Smooth muscle cell (in vitro differentiated cells): ENCODE results near the gene ZNF444. TPM values are rescaled to one million over a fixed set of nuclear protein-coding genes. Genes with fewer than 3 reads are reported as not detected.

Experiments used
- DNase-seq: peaks from one replicate; lab custom pipeline; 2025; ENCODE audit not compliant: unreplicated experiment; lab: John Stamatoyannopoulos, UW
- H2AFZ ChIP-seq: fragments of 200-600 bp; sonication (generic); 2 replicates; pipeline ENCODE4 v1.6.0; 2016; ENCODE audit warnings: antibody characterized with exemption, low read depth, mild to moderate bottlenecking
- H3F3A ChIP-seq: fragments of 200-600 bp; sonication (generic); 2 replicates; pipeline ENCODE4 v1.6.0; 2017; ENCODE audit warnings: antibody characterized with exemption, low read depth
- H3K27ac ChIP-seq: fragments of 200-600 bp; sonication (generic); 2 replicates; pipeline ENCODE4 v1.5.1; 2016; ENCODE audit warnings: low read depth, mild to moderate bottlenecking
- H3K27me3 ChIP-seq: fragments of 200-600 bp; sonication (generic); 2 replicates; pipeline ENCODE4 v1.6.1; 2016; ENCODE audit warnings: low read depth, mild to moderate bottlenecking
- H3K36me3 ChIP-seq: fragments of 200-600 bp; sonication (generic); 2 replicates; pipeline ENCODE4 v1.5.1; 2016; ENCODE audit warnings: low read depth
- H3K4me1 ChIP-seq: fragments of 200-600 bp; sonication (generic); 2 replicates; pipeline ENCODE4 v1.5.1; 2016; ENCODE audit warnings: low read depth
- H3K4me2 ChIP-seq: fragments of 200-600 bp; sonication (generic); 2 replicates; pipeline ENCODE4 v1.6.0; 2016; ENCODE audit warnings: mild to moderate bottlenecking
- H3K4me3 ChIP-seq: fragments of 200-600 bp; sonication (generic); 2 replicates; pipeline ENCODE4 v1.5.1; 2016; ENCODE audit warnings: mild to moderate bottlenecking
- H3K79me2 ChIP-seq: fragments of 200-600 bp; sonication (generic); 2 replicates; pipeline ENCODE4 v1.6.0; 2016; ENCODE audit warnings: low read depth, mild to moderate bottlenecking
- H3K9ac ChIP-seq: fragments of 200-600 bp; sonication (generic); 2 replicates; pipeline ENCODE4 v1.6.0; 2016; ENCODE audit warnings: low read depth
- H3K9me3 ChIP-seq: fragments of 200-600 bp; sonication (generic); replicated peaks from 2 replicates; pipeline ENCODE4 v1.5.1; 2016; ENCODE audit warnings: low read depth
- H4K20me1 ChIP-seq: fragments of 200-600 bp; sonication (generic); 2 replicates; pipeline ENCODE4 v1.6.0; 2016; ENCODE audit warnings: low read depth
- WGBS: methylation state at CpG from one replicate; pipeline ENCODE4 v1.1.7; 2016; ENCODE audit warnings: low lambda C conversion rate; 5-methylcytosine and 5-hydroxymethylcytosine counted together
- polyA plus RNA-seq: library from polyadenylated mRNA; unstranded; fragments of >200 nt; fragmentation: Nextera tagmentation; extraction: Ambion mirVana; gene quantifications from 2 replicates; pipeline ENCODE4 v1.2.1, GENCODE V29; 2016
- total RNA-seq: library from RNA; depleted of rRNA; stranded (reverse); fragments of >200 nt; gene quantifications from 2 replicates; pipeline ENCODE4 v1.2.3, GENCODE V29; 2014
- TF ChIP-seq, protein P1 (sequence below): fragments of 200-600 bp; sonication (generic); IDR thresholded peaks from 2 replicates; pipeline ENCODE4 v1.5.1; 2017; ENCODE audit warnings: borderline replicate concordance, mild to moderate bottlenecking, antibody characterized with exemption; ENCODE audit not compliant: insufficient read depth, poor library complexity, severe bottlenecking

Gene ZNF444
- total and polyA plus RNA-seq, 2 experiments from 2014 or later, result 20.0 to 40.6 TPM

DNA sequence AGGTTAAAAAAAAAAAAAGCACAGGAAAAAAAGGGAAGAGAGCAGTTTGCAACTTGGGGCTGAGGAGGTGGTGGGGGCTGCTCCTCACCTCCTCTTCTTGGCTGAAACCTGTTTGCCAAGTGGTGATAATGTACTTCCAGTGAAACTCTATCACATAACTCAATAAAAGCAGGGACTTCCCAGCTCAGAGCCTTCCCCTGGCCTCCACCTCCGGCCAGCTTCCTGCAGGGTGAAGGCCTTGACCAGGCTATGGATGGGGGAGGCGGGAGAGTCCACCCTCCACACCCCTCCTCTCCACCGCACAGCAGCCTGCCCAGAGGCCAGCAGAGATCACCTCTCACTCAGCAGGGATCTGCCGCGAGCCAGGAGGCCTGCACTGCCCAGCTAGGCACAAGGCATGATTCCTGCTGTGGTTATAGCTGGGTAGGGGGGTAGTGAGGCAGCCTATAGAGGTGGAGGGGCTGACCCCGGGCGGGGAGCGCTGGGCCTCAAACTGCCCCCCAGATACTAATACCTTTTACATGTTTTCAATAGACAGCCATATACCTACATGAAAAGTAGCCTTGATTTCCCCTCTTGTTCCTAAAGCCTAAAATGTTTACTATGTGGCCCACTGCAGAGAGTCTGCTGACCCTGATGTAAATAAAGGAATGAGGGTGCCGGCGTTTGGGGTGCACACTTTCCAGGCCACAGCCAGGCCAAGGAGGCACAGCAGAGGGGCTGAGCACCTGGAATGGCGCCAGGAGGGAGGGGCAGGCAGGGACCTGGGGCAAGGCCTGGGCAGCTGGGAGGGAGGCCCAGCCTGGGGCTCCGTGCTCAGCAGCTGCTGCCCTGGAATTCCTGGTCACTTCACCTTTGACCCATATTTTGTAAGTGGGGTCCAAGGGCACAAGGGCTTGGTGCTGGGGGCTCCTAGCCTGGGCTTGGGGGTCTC is 30.3 kb upstream of the ZNF444 start:
- H3F3A ChIP-seq, result no peaks in the 10 kb centered on the region
- H3K36me3 ChIP-seq, result no peaks in the 10 kb centered on the region
- TF ChIP-seq, protein P1, sequence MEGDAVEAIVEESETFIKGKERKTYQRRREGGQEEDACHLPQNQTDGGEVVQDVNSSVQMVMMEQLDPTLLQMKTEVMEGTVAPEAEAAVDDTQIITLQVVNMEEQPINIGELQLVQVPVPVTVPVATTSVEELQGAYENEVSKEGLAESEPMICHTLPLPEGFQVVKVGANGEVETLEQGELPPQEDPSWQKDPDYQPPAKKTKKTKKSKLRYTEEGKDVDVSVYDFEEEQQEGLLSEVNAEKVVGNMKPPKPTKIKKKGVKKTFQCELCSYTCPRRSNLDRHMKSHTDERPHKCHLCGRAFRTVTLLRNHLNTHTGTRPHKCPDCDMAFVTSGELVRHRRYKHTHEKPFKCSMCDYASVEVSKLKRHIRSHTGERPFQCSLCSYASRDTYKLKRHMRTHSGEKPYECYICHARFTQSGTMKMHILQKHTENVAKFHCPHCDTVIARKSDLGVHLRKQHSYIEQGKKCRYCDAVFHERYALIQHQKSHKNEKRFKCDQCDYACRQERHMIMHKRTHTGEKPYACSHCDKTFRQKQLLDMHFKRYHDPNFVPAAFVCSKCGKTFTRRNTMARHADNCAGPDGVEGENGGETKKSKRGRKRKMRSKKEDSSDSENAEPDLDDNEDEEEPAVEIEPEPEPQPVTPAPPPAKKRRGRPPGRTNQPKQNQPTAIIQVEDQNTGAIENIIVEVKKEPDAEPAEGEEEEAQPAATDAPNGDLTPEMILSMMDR, result no peak
- 55% methylated on average over 12 of the region's 12 CpGs for WGBS
- peaks cover 21% of the 10 kb centered on the region for H3K4me1 ChIP-seq
- no peaks in the 10 kb centered on the region for H3K27me3 ChIP-seq
- H3K9ac ChIP-seq, result no peak overlapping the region
- peaks cover 100% of the 10 kb centered on the region for H4K20me1 ChIP-seq
- DNase-seq, result peak; percentile 7
- peaks cover 97% of the 10 kb centered on the region for H3K79me2 ChIP-seq
- peak overlapping the region; percentile 33 for H3K4me2 ChIP-seq
- H2AFZ ChIP-seq, result no peak overlapping the region
- no peak overlapping the region for H3K4me3 ChIP-seq
- peak overlapping the region; percentile 13 for H3K27ac ChIP-seq
- no peaks in the 10 kb centered on the region for H3K9me3 ChIP-seq

DNA sequence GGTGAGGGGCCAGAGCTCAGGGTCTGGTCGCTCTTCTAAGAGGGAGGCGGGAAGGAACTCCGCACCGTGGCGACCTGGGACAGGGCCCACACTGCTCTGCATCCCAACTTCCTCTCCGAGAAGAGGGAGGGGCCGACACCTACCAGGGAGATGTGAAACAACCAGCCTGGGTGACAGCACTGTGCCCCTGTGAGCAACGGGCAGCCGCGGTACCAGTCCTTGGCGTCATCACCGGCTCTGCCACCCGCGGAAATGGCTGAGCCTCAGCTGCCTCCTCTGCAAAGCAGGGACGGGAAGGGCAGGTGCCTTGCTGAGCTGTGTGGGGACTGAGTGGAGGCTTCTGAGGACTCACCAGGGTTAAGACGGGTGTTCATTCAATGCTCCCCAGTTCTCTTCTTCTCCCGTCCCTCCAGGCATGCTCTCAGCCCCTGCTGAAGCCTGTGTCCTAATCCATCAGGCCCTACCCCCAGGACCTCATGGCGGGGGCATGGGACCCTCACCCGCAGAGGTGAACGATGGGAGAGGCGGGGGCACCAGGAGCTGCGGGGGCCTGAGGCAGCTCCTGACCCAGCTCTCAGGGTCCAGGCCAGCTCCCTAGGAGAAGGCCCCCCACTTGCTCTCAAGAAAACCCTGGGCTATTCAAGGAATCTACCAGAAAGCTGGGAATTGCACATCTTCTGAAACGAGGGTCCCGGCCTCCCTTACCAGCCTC is 29.3 kb upstream of the ZNF444 start:
- Histone ChIP-seq H2AFZ (no peak overlapping the region), H3F3A (no peaks in the 10 kb centered on the region), H3K27me3 (no peaks in the 10 kb centered on the region), H3K27ac (peak overlapping the region; percentile 13), H3K9me3 (no peaks in the 10 kb centered on the region), H3K36me3 (no peaks in the 10 kb centered on the region), H3K79me2 (peaks cover 97% of the 10 kb centered on the region), H3K4me1 (peaks cover 21% of the 10 kb centered on the region), H3K4me3 (no peak overlapping the region), H4K20me1 (peaks cover 100% of the 10 kb centered on the region), H3K9ac (no peak overlapping the region), H3K4me2 (no peak overlapping the region)
- no peak for DNase-seq
- 81% methylated on average over 24 of the region's 24 CpGs for WGBS
- TF ChIP-seq, protein P1, result no peak

DNA sequence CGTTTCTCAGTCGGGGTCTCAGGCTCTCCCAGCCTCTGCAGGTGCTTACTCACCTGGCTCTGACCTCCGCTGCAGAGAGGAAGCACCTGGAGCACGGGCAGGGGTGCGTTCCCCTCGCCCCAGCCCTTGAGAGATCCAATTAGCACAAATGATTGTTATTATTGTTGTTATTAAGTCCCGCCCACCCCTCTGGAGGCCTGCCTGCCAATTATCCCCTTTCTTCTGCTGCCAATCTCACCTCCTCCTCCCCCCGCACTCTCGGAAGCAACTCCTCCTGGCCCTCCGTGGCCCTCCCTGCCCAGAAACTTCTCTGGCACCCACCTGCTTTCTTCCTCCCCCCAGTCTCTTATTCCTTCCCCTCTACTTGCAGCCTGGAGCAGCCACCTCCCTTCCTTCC is 28.8 kb upstream of the ZNF444 start:
- no peak overlapping the region for H2AFZ ChIP-seq
- TF ChIP-seq, protein P1, result no peak
- H3K4me3 ChIP-seq, result no peak overlapping the region
- no peaks in the 10 kb centered on the region for H3K36me3 ChIP-seq
- 89% methylated on average over 10 of the region's 10 CpGs for WGBS
- H3K79me2 ChIP-seq, result peaks cover 97% of the 10 kb centered on the region
- H3K4me2 ChIP-seq, result no peak overlapping the region
- no peaks in the 10 kb centered on the region for H3F3A ChIP-seq
- no peaks in the 10 kb centered on the region for H3K9me3 ChIP-seq
- no peak overlapping the region for H3K9ac ChIP-seq
- peaks cover 100% of the 10 kb centered on the region for H4K20me1 ChIP-seq
- H3K4me1 ChIP-seq, result peaks cover 21% of the 10 kb centered on the region
- no peak overlapping the region for H3K27ac ChIP-seq
- H3K27me3 ChIP-seq, result no peaks in the 10 kb centered on the region
- DNase-seq, result no peak
